ENCODE measurements around the gene RFX8. TPM values are rescaled to one million over a fixed set of nuclear protein-coding genes. Genes with fewer than 3 reads are reported as not detected.

RFX8 gene
- total RNA-seq, 2 donors from 2014 or later: 0.97 TPM; not detected in 1

DNA sequence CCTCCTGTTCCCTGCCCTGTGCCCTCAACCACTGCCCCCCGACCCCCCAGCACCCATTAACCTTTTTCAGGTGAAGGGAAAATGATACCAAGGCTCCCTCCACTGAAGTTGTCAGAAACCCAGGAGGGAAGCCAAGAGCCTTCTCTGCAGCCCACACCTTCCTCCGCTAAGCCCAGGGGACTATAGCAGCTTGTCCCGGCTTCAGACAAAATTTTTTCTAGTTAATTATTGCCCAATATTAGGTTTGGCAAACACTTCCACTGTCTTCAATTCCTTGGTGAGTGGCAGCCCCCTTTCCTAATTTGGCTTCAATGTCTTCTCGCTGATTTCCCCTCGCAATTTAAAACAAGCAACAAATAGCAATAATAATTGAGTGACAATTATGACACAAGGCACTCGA is 23.9 kb downstream of the RFX8 start:
- 55% methylated on average over 6 of the region's 6 CpGs for WGBS
- H3K36me3 ChIP-seq: no peaks in the 10 kb centered on the region
- H3K4me3 ChIP-seq: no peak overlapping the region
- intact Hi-C loops (cut with DNase I): no loop called here
- H3K4me1 ChIP-seq (replicated peaks): no peaks in the 10 kb centered on the region
- no peaks in the 10 kb centered on the region for H3K27me3 ChIP-seq (replicated peaks; ENCODE audit: insufficient read depth)
- TF ChIP-seq POLR2AphosphoS5 (IDR thresholded peaks at IDR 0.05) (no peak), POLR2A (IDR thresholded peaks at IDR 0.05) (no peak)
- TF ChIP-seq, protein P1, sequence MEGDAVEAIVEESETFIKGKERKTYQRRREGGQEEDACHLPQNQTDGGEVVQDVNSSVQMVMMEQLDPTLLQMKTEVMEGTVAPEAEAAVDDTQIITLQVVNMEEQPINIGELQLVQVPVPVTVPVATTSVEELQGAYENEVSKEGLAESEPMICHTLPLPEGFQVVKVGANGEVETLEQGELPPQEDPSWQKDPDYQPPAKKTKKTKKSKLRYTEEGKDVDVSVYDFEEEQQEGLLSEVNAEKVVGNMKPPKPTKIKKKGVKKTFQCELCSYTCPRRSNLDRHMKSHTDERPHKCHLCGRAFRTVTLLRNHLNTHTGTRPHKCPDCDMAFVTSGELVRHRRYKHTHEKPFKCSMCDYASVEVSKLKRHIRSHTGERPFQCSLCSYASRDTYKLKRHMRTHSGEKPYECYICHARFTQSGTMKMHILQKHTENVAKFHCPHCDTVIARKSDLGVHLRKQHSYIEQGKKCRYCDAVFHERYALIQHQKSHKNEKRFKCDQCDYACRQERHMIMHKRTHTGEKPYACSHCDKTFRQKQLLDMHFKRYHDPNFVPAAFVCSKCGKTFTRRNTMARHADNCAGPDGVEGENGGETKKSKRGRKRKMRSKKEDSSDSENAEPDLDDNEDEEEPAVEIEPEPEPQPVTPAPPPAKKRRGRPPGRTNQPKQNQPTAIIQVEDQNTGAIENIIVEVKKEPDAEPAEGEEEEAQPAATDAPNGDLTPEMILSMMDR (IDR thresholded peaks at IDR 0.05): no peak
- H3K27ac ChIP-seq: no peak overlapping the region
- no peaks in the 10 kb centered on the region for H3K9me3 ChIP-seq
- no peak for DNase-seq (ENCODE audit: low spot score)

DNA sequence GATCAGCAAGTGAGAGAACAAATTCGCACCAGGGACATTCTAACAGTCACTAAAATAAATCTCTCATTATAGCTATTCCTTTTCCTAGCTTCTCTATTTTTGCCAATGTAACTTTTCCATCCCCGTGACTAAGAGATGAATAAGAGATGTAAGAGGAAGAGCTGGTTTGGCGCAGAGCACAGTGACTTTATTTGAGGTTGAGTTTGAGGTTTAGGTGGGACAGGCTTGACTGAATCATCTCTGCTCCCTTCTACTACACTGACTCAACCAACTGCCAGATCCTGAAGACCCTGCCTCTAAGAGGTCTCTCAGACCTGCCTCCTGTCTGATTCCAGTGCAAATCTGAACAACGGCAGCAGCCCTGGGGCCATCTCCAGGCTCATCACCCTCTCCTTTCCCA is 28.0 kb downstream of the RFX8 start:
- H3K36me3 ChIP-seq: no peaks in the 10 kb centered on the region
- H3K9me3 ChIP-seq: no peaks in the 10 kb centered on the region
- intact Hi-C loops (cut with DNase I): no loop called here
- H3K4me3 ChIP-seq: no peak overlapping the region
- H3K27ac ChIP-seq: no peak overlapping the region
- H3K27me3 ChIP-seq (replicated peaks; ENCODE audit: insufficient read depth): no peaks in the 10 kb centered on the region
- H3K4me1 ChIP-seq (replicated peaks): no peaks in the 10 kb centered on the region
- TF ChIP-seq, protein P1 (IDR thresholded peaks at IDR 0.05): no peak
- TF ChIP-seq POLR2AphosphoS5 (IDR thresholded peaks at IDR 0.05) (no peak), POLR2A (IDR thresholded peaks at IDR 0.05) (no peak)
- DNase-seq (ENCODE audit: low spot score): no peak
- 89% methylated on average over 4 of the region's 4 CpGs for WGBS

DNA sequence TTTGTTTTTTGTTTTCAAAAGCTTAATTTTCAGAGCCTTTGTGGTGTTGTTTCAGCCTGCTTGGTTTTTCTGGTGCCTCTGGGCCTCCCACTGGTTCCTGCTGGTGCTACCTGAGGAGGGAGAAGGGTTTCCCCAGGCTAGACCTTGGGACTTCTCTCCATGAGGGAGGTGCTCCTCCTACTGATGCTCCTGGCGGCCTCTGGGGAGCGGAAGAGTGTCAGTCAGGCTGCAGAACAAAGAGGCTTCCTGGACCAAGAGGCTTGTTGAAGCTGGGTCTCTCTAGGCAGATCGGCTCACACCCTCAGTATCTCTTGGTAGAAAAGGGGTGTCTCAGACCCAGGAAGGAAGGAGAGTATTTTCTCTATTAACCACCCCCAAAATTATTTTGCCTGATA is 32.2 kb downstream of the RFX8 start:
- no peak overlapping the region for H3K27ac ChIP-seq
- no peaks in the 10 kb centered on the region for H3K27me3 ChIP-seq (replicated peaks; ENCODE audit: insufficient read depth)
- WGBS: 83% methylated on average over 3 of the region's 3 CpGs
- H3K36me3 ChIP-seq: no peaks in the 10 kb centered on the region
- no peaks in the 10 kb centered on the region for H3K4me1 ChIP-seq (replicated peaks)
- H3K9me3 ChIP-seq: no peaks in the 10 kb centered on the region
- H3K4me3 ChIP-seq: no peak overlapping the region
- intact Hi-C loops (cut with DNase I): no loop called here
- no peak for DNase-seq (ENCODE audit: low spot score)
- TF ChIP-seq POLR2A (IDR thresholded peaks at IDR 0.05) (no peak), POLR2AphosphoS5 (IDR thresholded peaks at IDR 0.05) (no peak)
- TF ChIP-seq, protein P1 (IDR thresholded peaks at IDR 0.05): no peak

DNA sequence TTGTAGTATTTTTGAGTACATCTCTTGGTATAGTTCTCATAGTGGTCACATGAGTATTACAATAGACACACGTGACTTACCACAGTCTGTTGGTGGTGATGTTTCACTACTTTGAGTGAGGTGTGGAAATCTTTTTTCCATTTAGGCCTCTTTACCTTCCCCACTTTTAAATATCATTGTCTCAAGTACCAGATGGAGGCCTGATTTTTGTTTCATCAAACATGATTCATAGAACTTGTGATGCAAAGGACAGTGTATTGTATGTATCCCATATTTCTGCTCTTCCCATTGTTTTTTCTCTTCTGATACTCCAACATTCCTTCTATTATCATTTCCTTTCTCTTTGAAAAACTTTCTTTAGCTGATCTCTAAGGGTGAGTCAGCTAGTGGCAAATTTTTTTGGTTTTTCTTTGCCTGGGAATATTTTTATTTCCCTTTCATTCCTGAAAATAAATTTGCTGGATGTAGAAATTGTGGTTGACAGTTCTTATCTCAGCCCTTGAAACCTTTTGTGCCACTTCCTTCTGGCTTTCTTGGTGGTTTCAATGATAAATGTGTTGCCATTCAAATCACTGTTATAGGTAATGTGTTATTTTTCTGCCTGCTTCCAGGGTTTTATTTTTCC is 32.8 kb downstream of the RFX8 start:
- 77% methylated on average over 1 of the region's 1 CpG for whole genome bisulfite sequencing
- no peak for DNase-seq (ENCODE audit: low spot score)
- H3K36me3 ChIP-seq: no peaks in the 10 kb centered on the region
- H3K4me3 ChIP-seq: no peak overlapping the region
- H3K27me3 ChIP-seq (replicated peaks; ENCODE audit: insufficient read depth): no peaks in the 10 kb centered on the region
- no peak for TF ChIP-seq POLR2A (IDR thresholded peaks at IDR 0.05)
- TF ChIP-seq POLR2AphosphoS5 (IDR thresholded peaks at IDR 0.05): no peak
- TF ChIP-seq, protein P1 (IDR thresholded peaks at IDR 0.05): no peak
- H3K27ac ChIP-seq: no peak overlapping the region
- H3K9me3 ChIP-seq: no peaks in the 10 kb centered on the region
- intact Hi-C loops (cut with DNase I): no loop called here
- H3K4me1 ChIP-seq (replicated peaks): no peaks in the 10 kb centered on the region

DNA sequence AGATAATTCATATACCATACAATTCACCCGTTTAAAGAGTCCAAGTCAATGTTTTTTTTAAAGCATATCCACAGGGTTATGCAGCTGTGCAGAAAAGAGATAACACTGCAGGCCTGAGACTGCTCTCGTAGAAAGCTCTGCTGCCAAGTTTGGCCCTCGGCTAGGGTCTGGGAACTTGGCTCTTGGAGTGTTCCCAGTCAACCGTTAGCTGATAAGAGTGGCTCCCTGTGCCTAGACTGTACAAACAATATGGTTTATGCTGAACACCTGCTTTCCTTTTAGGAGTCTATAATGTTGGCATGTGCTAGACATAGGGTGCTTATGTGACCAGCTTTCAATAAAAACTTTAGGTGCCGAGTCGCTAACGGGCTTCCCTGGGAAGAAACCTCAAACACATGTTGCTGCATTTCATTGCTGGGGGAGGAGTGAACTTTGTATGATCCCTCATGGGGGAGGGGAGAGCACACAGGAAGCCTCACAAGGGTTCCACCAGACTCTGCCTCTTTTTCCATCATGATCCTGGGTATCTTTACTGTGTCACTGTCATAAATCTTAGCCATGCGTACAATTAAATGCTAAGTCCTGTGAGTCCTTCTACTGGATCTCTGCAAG is 34.7 kb downstream of the RFX8 start:
- 40% methylated on average over 8 of the region's 8 CpGs for WGBS
- no peak for DNase-seq (ENCODE audit: low spot score)

More for the DNA sequence above, 34.7 kb downstream of the RFX8 start:
- Histone ChIP-seq H3K27ac (no peak overlapping the region), H3K4me3 (no peak overlapping the region), H3K27me3 (replicated peaks; ENCODE audit: insufficient read depth) (no peaks in the 10 kb centered on the region), H3K9me3 (no peaks in the 10 kb centered on the region), H3K36me3 (no peaks in the 10 kb centered on the region), H3K4me1 (replicated peaks) (no peaks in the 10 kb centered on the region)
- no peak for TF ChIP-seq POLR2A (IDR thresholded peaks at IDR 0.05)
- TF ChIP-seq, protein P1 (IDR thresholded peaks at IDR 0.05): no peak
- TF ChIP-seq POLR2AphosphoS5 (IDR thresholded peaks at IDR 0.05): no peak
- intact Hi-C loops (cut with DNase I): no loop called here
